Measurements from ENCODE around the gene RABEP2.
"Not testable (repeated sequence)": the region's sequence is repeated elsewhere in the genome, so short reads cannot be mapped to it uniquely, and the experiment has no call there.

Gene RABEP2

GRCh38 chr16:28903344-28904042 lies 21.5 kb downstream of the RABEP2 start:
- no peak for DNase-seq

DNA sequence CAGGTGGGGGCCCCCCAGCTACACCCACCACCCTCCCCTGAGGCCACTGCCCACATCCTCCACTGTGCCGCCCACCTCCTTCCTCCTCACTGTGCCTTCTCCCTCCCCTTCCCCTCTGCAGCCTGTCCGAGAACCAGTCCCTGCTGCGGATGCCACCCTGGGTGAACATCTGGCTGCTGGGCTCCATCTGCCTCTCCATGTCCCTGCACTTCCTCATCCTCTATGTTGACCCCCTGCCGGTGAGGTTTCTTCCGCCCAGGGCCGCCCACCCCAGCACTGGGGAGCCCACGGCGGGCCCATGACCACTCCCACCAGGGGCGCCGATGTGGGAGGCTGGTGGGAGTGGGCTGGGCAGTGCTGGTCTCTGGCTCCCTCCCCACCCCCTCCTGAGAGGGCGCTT lies 22.1 kb downstream of the RABEP2 start:
- no peak for DNase-seq

GRCh38 chr16:28901862-28902261 lies 23.2 kb downstream of the RABEP2 start:
- DNase-seq: no peak

DNA sequence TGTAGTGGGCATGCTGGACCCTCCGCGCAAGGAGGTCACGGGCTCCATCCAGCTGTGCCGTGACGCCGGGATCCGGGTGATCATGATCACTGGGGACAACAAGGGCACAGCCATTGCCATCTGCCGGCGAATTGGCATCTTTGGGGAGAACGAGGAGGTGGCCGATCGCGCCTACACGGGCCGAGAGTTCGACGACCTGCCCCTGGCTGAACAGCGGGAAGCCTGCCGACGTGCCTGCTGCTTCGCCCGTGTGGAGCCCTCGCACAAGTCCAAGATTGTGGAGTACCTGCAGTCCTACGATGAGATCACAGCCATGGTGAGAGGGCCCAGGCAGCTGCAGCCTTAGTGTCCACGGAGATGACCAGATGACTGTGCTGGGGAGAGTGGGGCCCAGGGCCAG lies 24.4 kb downstream of the RABEP2 start:
- no peak for DNase-seq

DNA sequence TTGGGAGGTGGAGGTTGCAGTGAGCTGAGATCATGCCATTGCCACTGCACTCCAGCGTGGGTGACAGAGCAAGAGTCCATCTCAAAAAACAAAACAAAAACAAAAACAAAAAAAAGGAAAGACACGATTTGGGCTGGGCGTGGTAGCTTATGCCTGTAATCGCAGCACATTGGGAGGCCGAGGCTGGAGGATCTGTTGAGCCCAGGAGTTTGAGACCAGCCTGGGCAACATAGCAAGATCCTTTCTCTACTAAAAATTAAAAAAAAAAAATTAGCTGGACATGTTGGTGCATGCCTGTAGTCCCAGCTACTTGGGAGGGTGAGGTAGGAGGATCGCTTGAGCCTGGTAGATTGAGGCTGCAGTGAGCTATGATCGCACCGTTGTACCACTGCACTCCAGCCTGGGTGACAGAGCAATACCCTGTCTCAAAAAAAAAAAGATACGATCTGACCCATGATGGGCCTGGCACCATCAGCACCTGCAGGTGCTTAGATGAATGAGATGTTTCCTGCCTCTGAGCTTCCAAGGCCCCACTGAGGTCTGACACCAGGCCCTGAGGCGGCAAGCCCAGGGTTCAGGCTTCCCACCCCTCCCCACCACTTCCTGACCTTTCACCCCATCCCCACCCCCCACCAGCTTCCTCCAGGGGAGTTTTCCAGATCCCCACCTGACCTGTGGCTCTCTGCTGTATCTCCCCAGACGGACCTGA lies 25.0 kb downstream of the RABEP2 start:
- DNase-seq: no peak

DNA sequence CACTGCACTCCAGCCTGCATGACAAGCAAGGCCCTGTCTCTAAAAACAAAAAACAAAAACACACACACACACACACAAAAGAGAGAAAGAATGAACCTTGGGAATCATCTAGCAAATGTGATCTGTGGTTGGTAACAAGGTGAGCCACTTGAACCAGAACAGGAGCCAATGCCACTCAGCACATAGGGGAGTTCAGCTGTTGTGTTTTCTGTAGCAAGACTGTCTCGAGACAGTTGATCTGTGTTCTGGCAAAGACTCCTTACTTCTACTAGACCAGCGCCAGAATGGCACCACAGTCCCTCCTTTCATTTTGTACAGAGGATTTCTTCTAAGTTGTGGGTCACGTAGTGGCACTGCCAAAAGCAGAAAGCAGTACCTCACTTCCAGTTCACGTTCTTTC lies 26.1 kb downstream of the RABEP2 start:
- DNase-seq: no peak

DNA sequence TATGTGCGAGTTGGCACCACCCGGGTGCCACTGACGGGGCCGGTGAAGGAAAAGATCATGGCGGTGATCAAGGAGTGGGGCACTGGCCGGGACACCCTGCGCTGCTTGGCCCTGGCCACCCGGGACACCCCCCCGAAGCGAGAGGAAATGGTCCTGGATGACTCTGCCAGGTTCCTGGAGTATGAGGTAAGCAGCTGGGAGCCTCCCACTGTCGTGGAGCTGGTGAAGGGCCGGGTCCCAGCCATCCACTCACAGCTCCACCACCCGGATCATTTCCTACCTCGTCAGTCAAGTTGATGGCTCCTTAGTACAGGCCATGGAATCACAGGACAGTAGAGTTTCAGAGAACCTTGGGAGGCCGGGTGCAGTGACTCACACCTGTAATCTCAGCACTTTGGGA lies 26.8 kb downstream of the RABEP2 start:
- no peak for DNase-seq

GRCh38 chr16:28897826-28898225 lies 27.2 kb downstream of the RABEP2 start:
- DNase-seq: no peak

GRCh38 chr16:28895609-28896008 lies 29.4 kb downstream of the RABEP2 start:
- no peak for DNase-seq

GRCh38 chr16:28893291-28893690 lies 31.7 kb downstream of the RABEP2 start:
- DNase-seq: no peak

DNA sequence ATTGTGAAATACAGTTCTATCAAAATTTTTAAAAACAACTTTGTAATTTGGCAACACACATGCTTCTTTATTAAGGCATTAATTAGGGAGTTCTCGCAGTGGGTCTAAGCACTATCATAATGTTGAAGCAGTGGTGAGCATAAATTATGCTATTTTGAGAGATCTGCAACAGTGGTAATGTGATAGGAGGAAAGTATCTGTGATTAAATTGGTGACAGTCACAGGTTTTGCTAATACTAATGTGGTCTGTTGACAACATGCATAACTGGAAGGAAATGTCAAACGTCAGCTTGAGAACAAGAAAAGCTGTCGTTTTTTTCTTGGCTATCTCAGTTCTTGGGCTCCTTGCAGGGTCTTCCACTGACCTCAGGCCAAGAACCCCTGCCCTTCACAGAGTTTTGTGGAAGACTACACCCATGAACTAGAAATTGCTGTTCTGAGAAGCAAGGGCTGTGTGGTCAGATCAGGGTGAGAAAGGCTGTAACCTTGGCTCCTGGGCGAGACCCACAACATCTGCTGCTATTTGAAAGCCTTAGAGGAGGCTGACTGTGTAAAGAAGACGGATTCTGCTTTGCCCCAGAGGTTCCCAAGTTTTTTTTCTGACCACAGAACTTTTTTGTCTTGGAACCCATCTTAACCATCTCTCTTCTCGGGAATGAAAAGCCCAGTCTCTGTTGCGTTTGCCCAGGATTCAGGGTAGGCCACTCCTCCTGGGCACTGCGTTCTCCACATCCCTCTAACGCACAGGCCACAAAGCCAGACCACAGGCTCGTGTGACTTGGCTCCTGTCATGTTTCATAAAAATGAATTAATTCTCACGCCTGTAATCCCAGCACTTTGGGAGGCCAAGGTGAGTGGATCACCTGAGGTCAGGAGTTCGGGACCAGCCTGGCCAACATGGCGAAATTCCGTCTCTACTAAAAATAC lies 32.8 kb downstream of the RABEP2 start:
- DNase-seq: no peak

DNA sequence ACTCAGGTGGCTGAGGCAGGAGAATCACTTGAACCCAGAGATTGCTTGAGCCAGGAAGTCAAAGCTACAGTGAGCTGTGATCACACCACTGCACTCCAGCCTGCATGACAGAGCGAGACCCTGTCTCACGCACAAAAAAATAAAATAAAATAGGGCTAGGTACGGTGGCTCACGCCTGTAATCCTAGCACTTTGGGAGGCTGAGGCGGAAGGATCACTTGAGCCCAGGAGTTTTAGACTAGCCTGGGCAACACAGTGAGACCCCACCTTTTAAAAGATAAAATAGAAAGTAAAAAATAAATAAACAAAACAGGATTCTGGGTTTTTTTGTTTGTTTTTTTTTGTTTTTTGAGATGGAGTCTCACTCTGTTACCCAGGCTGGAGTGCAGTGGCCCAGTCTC lies 34.7 kb downstream of the RABEP2 start:
- not testable (repeated sequence) for DNase-seq

- DNase-seq: no peak
These were observed 38.1 kb downstream of the RABEP2 start for GRCh38 chr16:28886945-28887344.

GRCh38 chr16:28884045-28884444 lies 41.0 kb downstream of the RABEP2 start:
- no peak for DNase-seq

DNA sequence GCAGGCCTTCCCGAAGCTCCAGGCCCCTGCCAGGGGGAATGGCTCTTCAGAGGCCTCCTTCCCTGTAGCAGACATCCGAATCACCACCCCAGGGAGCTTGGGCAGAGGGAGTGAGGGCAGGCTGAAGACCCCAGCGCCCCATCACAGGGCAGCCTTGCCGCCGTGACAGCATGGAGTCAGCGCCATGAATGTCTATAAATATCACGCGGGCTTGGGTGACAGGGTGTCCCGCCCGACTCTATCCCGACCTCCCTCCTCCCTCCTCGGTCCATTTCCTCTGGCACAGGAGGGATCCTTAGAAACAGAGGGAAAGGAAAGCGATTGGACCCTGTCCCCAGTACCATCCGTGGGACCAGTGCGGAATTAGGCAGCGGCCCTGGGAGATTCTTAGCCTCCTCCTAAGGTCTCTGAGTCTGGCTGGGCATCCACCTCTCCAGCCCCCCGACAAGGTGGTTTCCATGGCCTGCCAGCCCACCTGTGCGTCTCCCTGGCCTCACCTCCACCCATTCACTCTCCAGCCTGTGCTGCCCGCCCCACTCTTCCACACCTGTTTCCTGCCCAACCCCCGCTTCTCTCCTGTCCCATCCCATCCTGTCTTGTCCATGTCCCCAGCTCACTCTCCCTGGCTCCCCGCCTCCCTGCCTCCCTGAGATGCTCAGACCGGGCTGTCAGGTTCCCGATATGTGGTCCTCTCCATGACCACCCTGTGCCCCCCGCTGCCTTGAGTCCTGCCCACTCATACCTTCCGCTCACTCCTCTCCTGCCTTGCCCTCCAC lies 41.6 kb downstream of the RABEP2 start:
- DNase-seq: no peak

DNA sequence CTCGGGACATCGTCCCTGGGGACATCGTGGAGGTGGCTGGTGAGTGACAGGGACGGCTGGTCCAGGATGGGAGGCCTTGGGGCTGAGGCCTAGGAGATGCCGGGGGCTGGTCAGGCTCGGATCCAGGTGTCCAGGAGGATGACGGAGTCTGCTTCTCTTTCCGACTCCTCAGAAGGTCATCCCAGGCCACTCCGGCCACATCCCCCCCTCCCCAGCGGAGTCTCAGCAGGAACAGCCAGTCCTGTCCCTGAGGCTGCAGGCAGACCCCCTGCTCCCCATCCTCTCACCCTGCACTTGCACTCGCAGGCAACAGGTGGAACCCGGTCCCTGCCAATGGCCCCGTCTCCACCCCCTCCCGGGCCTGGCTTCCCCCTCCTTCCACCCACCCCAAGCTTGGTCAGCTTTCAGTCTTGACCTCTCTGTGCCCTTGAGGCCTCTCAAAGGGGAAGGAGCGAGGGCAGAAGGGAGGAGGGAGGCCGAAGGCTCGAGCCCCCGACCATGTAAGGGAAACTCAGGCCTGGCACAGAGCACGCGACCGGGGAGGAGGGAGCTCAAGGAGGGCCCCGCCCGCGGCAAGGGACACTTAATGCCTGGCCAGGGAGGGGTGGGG lies 42.4 kb downstream of the RABEP2 start:
- no peak for DNase-seq

GRCh38 chr16:28881565-28881964 lies 43.5 kb downstream of the RABEP2 start:
- DNase-seq: not testable (repeated sequence)

- no peak for DNase-seq
These were observed 44.1 kb downstream of the RABEP2 start for GRCh38 chr16:28880955-28881354.

- DNase-seq: no peak
These were observed 44.5 kb downstream of the RABEP2 start for GRCh38 chr16:28880589-28880915.

DNA sequence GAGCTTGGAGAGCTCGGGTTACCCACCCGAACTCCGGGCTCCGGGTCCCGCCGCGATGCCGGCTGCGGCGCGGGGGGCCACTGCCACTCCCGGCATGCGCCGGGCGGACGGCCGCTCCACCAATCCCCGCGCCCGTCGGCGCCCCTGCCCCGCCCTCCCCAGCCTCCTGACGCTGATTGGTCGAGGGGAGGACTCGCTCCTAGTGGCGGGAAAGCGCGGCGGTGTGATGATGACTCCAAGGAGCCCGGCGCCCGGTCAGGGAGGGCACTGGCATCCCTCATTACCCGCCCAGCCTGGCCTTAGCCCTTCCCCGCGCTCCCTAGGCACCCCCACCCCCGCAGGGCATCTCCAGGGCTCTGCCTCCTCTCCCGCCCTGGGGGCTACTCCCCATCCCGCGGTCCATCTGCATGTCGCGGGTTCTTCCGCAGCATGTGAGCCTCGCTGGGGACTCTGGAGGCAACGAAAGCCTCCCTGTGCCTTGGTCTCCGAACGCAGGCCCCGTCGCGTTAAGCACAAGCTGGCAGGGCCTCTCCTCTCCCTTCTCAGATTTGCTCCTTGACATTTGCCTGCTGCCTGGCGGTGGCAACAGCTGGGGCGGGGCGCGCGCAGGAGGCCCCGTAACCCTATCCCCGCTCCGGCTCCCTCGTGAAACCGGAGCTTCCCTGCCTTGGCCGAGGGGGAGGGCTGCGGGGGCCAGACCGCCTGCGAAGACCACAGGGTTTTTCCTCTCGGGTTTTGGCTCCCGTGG lies 45.0 kb downstream of the RABEP2 start:
- DNase-seq: peak; percentile 43

DNA sequence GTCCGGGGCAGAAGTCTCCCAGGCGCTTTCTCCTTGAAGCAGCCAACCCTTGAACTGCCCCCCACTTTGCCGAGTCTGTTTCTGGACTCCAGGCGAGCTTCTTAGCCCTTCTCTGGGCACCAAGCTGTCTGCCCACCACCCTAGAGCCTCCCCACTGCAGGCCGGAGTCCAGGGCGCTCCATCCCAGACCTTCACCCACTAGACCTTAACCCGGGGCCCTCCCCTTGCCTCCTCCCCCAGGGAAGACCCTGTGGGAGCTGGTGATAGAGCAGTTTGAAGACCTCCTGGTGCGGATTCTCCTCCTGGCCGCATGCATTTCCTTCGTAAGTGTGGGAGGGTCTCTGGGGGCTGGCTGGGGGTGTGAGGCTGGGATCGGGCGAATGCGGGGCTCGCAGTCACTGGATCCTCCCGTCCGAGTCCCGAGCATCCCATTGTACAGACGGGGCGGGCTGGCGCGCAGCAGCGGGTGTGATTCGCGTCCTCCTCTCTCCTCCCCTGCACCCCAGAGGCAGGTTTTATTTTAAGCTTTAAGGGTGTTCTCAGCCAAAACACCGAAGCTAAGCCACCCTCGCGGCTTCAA lies 45.7 kb downstream of the RABEP2 start:
- DNase-seq: no peak
